ENCODE measurements around the gene RFC5.
"Not testable (repeated sequence)": the region's sequence is repeated elsewhere in the genome, so short reads cannot be mapped to it uniquely, and the experiment has no call there.

The RFC5 gene

GRCh38 chr12:118015944-118016343 lies 559 bp upstream of the RFC5 start:
- DNase-seq: no peak

DNA sequence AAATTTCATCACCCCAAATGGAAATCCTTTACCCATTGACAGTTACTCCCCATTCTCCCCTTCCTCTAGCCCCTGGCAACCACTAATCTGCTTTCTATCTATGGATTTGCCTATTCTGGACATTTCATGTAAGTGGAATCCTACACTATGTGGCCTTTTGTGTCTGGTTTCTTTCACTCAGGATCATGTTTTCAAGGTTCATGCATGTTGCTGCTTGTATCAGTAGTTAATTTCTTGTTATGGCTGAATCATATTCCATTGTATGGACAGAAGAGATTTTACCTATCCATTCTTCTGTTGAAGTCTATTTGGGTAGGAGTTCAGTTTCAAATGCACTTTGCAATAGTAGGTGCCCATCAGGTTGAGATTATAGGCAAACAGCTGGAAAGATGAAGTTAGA lies 1.4 kb downstream of the RFC5 start:
- DNase-seq: no peak

DNA sequence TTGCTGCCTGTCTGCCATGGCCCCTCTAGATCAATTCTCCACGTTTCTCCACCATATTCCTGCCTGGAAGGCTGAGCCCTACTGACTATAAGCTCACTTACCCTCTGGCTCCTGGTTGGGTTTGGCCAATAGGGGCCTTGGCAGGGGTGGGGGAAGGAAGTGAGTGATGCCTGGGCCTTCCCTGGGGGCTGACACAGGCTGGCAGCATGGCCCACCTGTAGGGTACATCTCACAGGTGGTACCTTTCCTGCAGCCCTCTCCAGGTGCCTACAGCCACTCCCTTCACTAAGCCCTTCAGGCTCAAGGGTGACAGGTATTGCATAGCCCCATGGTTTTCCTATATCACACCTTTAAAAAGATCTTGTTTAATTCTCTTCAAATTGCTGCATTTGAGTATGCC lies 3.5 kb downstream of the RFC5 start:
- DNase-seq: no peak

DNA sequence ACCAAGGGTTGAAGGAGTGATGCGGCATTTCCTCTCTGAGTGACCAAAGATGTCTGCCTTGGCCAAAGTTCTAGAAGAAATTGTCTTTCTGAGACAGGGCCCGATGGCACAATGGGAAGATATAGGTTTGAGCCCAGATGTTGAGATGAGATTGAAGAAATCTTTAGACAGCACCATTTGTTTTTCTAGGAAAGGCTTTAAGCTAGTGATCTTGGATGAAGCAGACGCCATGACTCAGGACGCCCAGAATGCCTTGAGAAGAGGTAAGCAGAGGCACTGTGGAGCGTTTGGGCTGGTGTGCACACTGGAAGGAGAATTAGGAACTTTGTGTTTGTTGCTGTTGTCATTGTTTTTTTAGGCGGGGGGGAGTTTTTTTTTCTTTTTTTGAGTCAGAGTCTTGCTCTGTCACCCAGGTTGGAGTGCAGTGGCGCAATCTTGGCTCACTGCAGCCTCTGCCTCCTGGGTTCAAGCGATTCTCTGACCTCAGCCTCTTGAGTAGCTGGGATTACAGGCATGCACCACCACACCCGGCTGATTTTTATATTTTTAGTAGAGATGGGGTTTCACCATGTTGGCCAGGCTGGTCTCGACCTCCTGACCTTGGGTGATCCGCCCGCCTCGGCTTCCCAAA lies 5.7 kb downstream of the RFC5 start:
- not testable (repeated sequence) for DNase-seq

- DNase-seq: no peak
Observed at GRCh38 chr12:118022728-118023109, 6.2 kb downstream of the RFC5 start.

- no peak for DNase-seq
Observed at GRCh38 chr12:118023301-118023860, 6.9 kb downstream of the RFC5 start.

- no peak for DNase-seq
Observed at GRCh38 chr12:118025168-118025567, 8.7 kb downstream of the RFC5 start.

- DNase-seq: no peak
Observed at GRCh38 chr12:118029166-118029565, 12.7 kb downstream of the RFC5 start.

GRCh38 chr12:118032188-118032587 lies 15.7 kb downstream of the RFC5 start:
- no peak for DNase-seq

- no peak for DNase-seq
Observed at GRCh38 chr12:118033323-118033722, 16.8 kb downstream of the RFC5 start.

DNA sequence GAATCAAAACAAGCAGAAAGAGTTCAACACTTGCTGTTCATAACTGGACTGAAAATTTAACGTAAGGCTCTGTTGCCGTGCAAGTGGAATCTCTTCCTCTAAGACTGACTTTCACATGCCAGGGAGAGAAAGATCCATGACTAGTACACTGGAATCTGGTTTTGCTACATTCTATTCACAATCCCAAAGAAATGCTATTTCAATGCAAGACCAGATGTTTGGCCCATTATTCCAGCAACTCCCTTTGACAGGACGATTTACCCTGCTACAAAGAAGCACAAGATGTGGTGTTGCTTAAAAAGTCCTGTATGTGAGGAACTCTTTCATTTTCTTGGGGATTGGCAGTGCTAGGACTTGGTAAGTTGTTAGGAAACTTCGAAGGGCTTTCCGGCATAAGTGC lies 17.4 kb downstream of the RFC5 start:
- no peak for DNase-seq

- peak; percentile 52 for DNase-seq
Observed at GRCh38 chr12:118034429-118035189, 18.1 kb downstream of the RFC5 start.

DNA sequence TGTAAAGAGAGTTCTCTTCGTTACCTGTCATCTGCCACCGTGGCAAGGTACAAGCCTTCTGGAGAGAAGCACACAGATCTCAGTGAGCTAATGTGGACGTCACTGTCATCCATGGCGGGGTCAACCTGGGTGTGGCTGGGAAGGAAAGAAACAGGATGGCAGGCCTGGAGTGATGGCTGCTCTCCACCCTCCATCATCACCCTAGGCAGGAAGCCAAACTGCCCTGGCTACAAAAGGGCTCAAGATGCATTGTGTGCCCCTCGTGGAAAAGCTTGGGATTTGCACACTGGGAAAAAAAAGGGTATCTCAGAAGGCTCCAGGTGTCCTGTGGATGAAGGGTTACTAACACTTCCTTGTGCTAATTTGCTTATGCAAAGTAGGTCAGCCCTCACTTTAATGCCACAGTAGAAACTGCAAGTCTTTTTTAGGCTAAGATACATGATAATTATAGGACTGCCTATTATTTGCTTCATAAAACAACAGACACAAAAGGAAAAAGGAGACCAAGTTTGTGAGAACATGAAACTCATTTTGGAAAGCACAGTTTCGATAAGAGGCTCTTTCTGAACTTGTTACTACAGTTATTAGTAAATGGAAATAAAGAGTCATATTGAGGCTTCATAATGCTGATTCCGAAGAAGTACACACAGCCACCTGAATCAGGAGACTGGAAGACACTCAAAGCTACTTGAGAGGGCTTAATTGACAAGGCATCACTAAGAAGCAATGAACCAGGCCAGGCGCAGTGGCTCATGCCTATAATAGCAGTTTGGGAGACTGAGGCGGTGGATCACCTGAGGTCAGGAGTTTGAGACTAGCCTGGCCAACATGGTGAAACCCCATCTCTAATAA lies 18.9 kb downstream of the RFC5 start:
- no peak for DNase-seq

GRCh38 chr12:118036672-118037411 lies 20.3 kb downstream of the RFC5 start:
- no peak for DNase-seq

DNA sequence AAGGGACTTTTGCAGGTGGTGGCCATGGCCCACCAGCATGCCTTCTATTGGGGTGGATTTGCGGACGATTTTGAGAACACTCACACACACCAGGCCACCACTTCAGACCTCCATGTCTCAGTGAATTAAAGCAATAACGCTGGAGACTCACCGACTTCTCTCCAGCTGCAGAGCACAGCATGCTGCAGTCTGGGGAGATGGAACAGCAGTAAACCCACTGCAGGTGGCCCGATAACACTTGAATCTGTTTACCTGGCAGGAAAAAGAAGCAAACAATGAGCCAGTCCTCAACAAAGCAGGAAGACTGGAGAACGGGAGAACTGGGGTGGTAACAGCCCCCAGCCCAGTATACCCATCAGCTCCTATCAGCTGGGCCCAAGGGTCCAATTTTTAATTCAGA lies 21.6 kb downstream of the RFC5 start:
- DNase-seq: no peak

DNA sequence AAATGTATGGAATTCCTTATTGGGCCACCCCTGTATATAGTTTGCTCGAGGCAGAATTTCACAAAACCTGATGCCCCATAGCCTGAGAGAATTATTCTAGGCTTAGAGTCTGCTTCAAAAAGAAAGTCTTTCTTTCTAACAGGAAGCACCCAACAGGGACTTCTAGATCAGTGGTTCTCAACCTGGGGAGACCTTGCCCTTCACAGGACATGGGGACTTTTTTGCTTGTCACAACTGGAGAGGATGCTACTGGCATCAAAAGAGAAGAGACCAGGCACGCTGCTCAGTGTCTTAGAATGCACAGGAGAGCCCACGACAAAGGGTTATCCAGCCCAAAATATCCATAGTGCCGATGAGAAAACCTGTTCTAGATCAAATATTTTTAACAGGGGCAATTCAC lies 25.6 kb downstream of the RFC5 start:
- no peak for DNase-seq

GRCh38 chr12:118044075-118044474 lies 27.6 kb downstream of the RFC5 start:
- DNase-seq: no peak

DNA sequence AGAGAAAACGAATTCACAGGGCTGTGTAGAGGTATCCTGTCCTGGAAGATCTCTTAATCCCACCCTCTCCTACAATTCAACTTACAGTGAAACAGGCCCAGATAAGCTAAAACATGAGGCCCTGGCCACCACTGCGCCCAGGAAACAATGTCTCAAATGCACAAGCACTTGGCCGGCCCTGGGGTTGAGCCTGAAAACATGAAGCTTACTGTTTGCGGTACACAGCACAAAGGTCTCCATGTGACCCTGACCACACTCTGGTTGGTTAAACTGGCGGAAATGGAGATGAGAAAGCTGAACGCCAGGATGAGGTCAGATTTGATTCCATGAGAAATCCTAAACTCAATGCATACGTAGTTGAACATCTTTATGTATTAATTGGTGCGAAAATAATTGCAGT lies 28.1 kb downstream of the RFC5 start:
- DNase-seq: no peak

DNA sequence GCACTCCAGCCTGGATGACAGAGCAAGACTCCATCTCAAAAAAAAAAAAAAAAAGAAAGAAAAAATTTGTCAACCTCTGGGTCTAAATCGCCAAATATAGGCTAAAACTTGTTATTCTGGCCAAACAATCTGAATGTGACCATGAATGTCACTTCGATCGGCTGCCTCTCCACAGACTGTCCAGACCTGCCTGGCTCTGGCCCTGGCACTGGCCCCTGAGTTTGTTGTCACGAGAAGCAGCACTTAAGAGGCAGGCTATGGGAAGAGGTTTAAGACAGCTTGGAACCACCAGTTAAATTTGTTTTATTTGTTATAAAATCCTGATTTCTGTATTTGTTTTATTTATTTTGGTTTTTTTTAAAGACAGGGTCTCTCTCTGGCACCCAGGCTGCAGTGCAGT lies 29.9 kb downstream of the RFC5 start:
- no peak for DNase-seq

GRCh38 chr12:118050972-118051910 lies 34.7 kb downstream of the RFC5 start:
- no peak for DNase-seq

- DNase-seq: no peak
Observed at GRCh38 chr12:118052324-118053070, 36.0 kb downstream of the RFC5 start.

All from NCI-H1694 (cell line).